ENCODE data around the gene HOXA11. TPM values are rescaled to one million over a fixed set of nuclear protein-coding genes. Genes with fewer than 3 reads are reported as not detected.

Gene HOXA11
- total and polyA plus RNA-seq, 3 donors from 2014 or later, result 0.25 to 0.96 TPM; not detected in 1

- Histone ChIP-seq H3K4me3 (no peak overlapping the region), H3K36me3 (ENCODE audit: low read depth, missing control alignments) (no peaks in the 10 kb centered on the region), H3K27ac (no peak overlapping the region), H3K4me1 (peaks cover 13% of the 10 kb centered on the region), H3K9me3 (no peaks in the 10 kb centered on the region), H3K27me3 (peaks cover 4% of the 10 kb centered on the region)
- no peak for DNase-seq
- intact Hi-C loops (cut with DNase I; ENCODE audit: low total_unique reads), result loop anchor here (10.0 kb wide), 1 partner anchor 794 kb away; no protein-coding TSS in a partner anchor
- TF ChIP-seq CTCF (IDR thresholded peaks at IDR 0.05) (no peak), POLR2A (IDR thresholded peaks at IDR 0.05) (no peak)
- WGBS, 2 donors, result 25 to 30% methylated on average over 12 to 25 of the region's 25 CpGs
Measured at GRCh38 chr7:27168265-27168947, 16.6 kb downstream of the HOXA11 start.

- H3K4me3 ChIP-seq, result no peak overlapping the region
- H3K27me3 ChIP-seq, result peaks cover 4% of the 10 kb centered on the region
Measured at GRCh38 chr7:27167916-27168264, 17.1 kb downstream of the HOXA11 start.

GRCh38 chr7:27166531-27167505 is 18.2 kb downstream of the HOXA11 start:
- H3K4me3 ChIP-seq, result peak overlapping the region; percentile 36 to 48
- H3K4me1 ChIP-seq, result peaks cover 4% of the 10 kb centered on the region
- TF ChIP-seq POLR2A (IDR thresholded peaks at IDR 0.05), result no peak
- TF ChIP-seq CTCF (IDR thresholded peaks at IDR 0.05), result no peak
- no peak for DNase-seq
- WGBS, 2 donors, result 15 to 26% methylated on average over 31 to 50 of the region's 50 CpGs
- no peaks in the 10 kb centered on the region for H3K9me3 ChIP-seq
- intact Hi-C loops (cut with DNase I; ENCODE audit: low total_unique reads), result loop anchor here (10.0 kb wide), 1 partner anchor 792 kb away; no protein-coding TSS in a partner anchor
- H3K36me3 ChIP-seq (ENCODE audit: low read depth, missing control alignments), result no peaks in the 10 kb centered on the region
- peaks cover 4% of the 10 kb centered on the region for H3K27me3 ChIP-seq
- H3K27ac ChIP-seq, result no peak overlapping the region

More at GRCh38 chr7:27167916-27168264, 17.1 kb downstream of the HOXA11 start:
- Histone ChIP-seq H3K36me3 (ENCODE audit: low read depth, missing control alignments) (no peaks in the 10 kb centered on the region), H3K4me1 (peaks cover 8% of the 10 kb centered on the region), H3K27ac (no peak overlapping the region), H3K9me3 (no peaks in the 10 kb centered on the region)
- 35 to 46% methylated on average over 4 of the region's 4 CpGs for WGBS, 2 donors
- intact Hi-C loops (cut with DNase I; ENCODE audit: low total_unique reads), result loop anchor here (10.0 kb wide), 1 partner anchor 793 kb away; no protein-coding TSS in a partner anchor
- TF ChIP-seq CTCF (IDR thresholded peaks at IDR 0.05), result no peak
- no peak for TF ChIP-seq POLR2A (IDR thresholded peaks at IDR 0.05)
- no peak for DNase-seq

- 8 to 9% methylated on average over 15 to 32 of the region's 46 CpGs for WGBS, 2 donors
- Histone ChIP-seq H3K9me3 (no peaks in the 10 kb centered on the region), H3K27ac (no peak overlapping the region), H3K36me3 (ENCODE audit: low read depth, missing control alignments) (no peaks in the 10 kb centered on the region), H3K4me1 (peaks cover 9% of the 10 kb centered on the region), H3K4me3 (peak overlapping the region; percentile 36 to 48), H3K27me3 (peaks cover 4% of the 10 kb centered on the region)
- intact Hi-C loops (cut with DNase I; ENCODE audit: low total_unique reads), result loop anchor here (10.0 kb wide), 1 partner anchor 791 kb away; no protein-coding TSS in a partner anchor
- TF ChIP-seq POLR2A (IDR thresholded peaks at IDR 0.05) (no peak), CTCF (IDR thresholded peaks at IDR 0.05) (no peak)
- no peak for DNase-seq
Measured at GRCh38 chr7:27165996-27166530, 19.0 kb downstream of the HOXA11 start.
